Measurements from ENCODE around the gene HRC. TPM values are rescaled to one million over a fixed set of nuclear protein-coding genes. Genes with fewer than 3 reads are reported as not detected.

Gene HRC
- total RNA-seq, 1 experiment from 2014 or later = not detected

DNA sequence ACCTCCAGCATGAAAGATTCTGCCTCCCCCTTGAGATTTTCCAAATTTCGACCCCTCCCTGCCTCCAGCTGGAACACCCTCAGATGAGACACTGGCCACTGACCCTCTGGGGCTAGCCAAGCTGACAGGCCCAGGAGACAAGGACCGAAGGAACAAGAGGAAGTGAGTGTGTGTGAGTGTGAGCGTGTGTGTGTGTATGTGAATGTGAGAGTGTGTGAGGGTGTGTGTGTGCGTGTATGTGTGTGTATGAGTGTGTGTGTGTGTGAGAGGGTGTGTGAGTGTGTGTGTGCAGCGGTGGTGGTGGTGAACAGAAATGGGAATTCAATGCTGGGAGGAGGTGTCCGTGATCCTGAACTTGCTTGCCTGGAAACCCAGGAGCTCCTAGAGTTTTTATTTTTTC lies 13.8 kb downstream of the HRC start:
- CTCF ChIA-PET = interaction anchor here (0.6 to 1.4 kb wide), 3 partner anchors 9 to 141 kb away, joined by 3 to 7 read pairs (median 4); no protein-coding TSS in a partner anchor
- TF ChIP-seq, protein P1, sequence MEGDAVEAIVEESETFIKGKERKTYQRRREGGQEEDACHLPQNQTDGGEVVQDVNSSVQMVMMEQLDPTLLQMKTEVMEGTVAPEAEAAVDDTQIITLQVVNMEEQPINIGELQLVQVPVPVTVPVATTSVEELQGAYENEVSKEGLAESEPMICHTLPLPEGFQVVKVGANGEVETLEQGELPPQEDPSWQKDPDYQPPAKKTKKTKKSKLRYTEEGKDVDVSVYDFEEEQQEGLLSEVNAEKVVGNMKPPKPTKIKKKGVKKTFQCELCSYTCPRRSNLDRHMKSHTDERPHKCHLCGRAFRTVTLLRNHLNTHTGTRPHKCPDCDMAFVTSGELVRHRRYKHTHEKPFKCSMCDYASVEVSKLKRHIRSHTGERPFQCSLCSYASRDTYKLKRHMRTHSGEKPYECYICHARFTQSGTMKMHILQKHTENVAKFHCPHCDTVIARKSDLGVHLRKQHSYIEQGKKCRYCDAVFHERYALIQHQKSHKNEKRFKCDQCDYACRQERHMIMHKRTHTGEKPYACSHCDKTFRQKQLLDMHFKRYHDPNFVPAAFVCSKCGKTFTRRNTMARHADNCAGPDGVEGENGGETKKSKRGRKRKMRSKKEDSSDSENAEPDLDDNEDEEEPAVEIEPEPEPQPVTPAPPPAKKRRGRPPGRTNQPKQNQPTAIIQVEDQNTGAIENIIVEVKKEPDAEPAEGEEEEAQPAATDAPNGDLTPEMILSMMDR (IDR thresholded peaks at IDR 0.05; ENCODE audit: unreplicated experiment) = no peak
- no peak overlapping the region for H3K27ac Mint-ChIP-seq (ENCODE audit: low read depth, unreplicated experiment)
- no peak for DNase-seq (ENCODE audit: unreplicated experiment)
- H3K4me1 Mint-ChIP-seq (ENCODE audit: insufficient read depth, unreplicated experiment) = peaks cover 19% of the 10 kb centered on the region
- POLR2A ChIA-PET = interaction anchor here (0.7 to 1.0 kb wide), 3 partner anchors 10 to 31 kb away, joined by 3 to 4 read pairs (median 3); no protein-coding TSS in a partner anchor
- peaks cover 6% of the 10 kb centered on the region for H3K36me3 Mint-ChIP-seq (ENCODE audit: insufficient read depth, unreplicated experiment)
- no TSS peak for BruUV-seq (replicated peaks)
- no peak overlapping the region for H3K4me3 Mint-ChIP-seq (ENCODE audit: unreplicated experiment)
- H3K9me3 Mint-ChIP-seq (ENCODE audit: unreplicated experiment) = no peaks in the 10 kb centered on the region
- no peaks in the 10 kb centered on the region for H3K27me3 Mint-ChIP-seq (ENCODE audit: insufficient read depth, unreplicated experiment)
- intact Hi-C loops (cut with micrococcal nuclease) = no loop called here

DNA sequence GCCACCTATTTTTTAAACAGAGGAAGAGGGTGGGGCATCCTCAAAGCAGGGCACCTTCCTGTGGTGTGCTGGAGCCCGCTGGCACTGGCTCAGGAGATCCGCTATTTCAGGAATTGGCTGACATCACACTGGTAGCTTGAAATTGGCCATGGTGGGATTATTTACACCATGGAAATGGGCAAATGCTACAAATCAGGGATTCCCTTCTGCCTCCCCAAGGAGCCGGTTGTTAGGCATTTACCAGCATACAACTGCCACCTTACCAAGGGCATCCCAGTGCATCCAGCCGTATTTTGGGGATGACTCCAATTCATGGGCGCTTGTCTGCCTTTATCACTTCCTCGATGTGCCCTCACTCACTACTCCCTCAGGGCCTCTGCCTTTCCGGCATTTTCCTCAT lies 14.2 kb downstream of the HRC start:
- Mint-ChIP-seq H3K36me3 (ENCODE audit: insufficient read depth, unreplicated experiment) (peaks cover 6% of the 10 kb centered on the region), H3K27me3 (ENCODE audit: insufficient read depth, unreplicated experiment) (no peaks in the 10 kb centered on the region), H3K27ac (ENCODE audit: low read depth, unreplicated experiment) (no peak overlapping the region), H3K4me3 (ENCODE audit: unreplicated experiment) (no peak overlapping the region), H3K9me3 (ENCODE audit: unreplicated experiment) (no peaks in the 10 kb centered on the region), H3K4me1 (ENCODE audit: insufficient read depth, unreplicated experiment) (peaks cover 23% of the 10 kb centered on the region)
- no peak for DNase-seq (ENCODE audit: unreplicated experiment)
- TF ChIP-seq, protein P1 (IDR thresholded peaks at IDR 0.05; ENCODE audit: unreplicated experiment) = no peak
- intact Hi-C loops (cut with micrococcal nuclease) = no loop called here
- BruUV-seq (replicated peaks) = no TSS peak
- CTCF ChIA-PET = interaction anchor here (0.6 to 1.4 kb wide), 3 partner anchors 8 to 141 kb away, joined by 3 to 7 read pairs (median 4); no protein-coding TSS in a partner anchor
- POLR2A ChIA-PET = interaction anchor here (0.7 to 1.0 kb wide), 3 partner anchors 10 to 31 kb away, joined by 3 to 4 read pairs (median 3); no protein-coding TSS in a partner anchor

DNA sequence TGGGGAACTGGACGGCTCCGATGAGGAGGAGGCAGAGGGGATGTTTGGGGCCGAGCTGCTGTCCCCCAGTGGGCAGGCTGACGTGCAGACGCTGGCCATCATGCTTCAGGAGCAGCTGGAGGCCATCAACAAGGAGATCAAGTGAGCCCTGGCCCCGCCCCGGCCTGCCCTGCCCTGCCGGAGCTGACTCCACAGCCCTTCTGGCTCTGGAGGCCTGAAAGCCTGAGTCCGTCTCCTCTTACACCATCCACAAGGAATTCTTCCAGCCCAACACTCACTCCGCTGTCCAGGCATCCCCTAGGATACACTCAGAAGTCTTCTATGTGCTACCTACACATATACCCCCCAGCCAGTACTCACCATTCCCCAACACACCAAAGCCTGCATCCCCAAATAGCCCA lies 18.4 kb downstream of the HRC start:
- peaks cover 7% of the 10 kb centered on the region for H3K4me1 Mint-ChIP-seq (ENCODE audit: insufficient read depth, unreplicated experiment)
- no peak for DNase-seq (ENCODE audit: unreplicated experiment)
- H3K27me3 Mint-ChIP-seq (ENCODE audit: insufficient read depth, unreplicated experiment) = no peaks in the 10 kb centered on the region
- TF ChIP-seq, protein P1 (IDR thresholded peaks at IDR 0.05; ENCODE audit: unreplicated experiment) = no peak
- intact Hi-C loops (cut with micrococcal nuclease) = no loop called here
- H3K4me3 Mint-ChIP-seq (ENCODE audit: unreplicated experiment) = no peak overlapping the region
- no peak overlapping the region for H3K27ac Mint-ChIP-seq (ENCODE audit: low read depth, unreplicated experiment)
- H3K36me3 Mint-ChIP-seq (ENCODE audit: insufficient read depth, unreplicated experiment) = peaks cover 16% of the 10 kb centered on the region
- ChIA-PET CTCF (interaction anchor here (1.1 kb wide), 1 partner anchor 39 kb away, joined by 4 read pairs; no protein-coding TSS in a partner anchor), POLR2A (interaction anchor here (0.7 kb wide), 1 partner anchor 817 kb away, joined by 3 read pairs; no protein-coding TSS in a partner anchor)
- no peaks in the 10 kb centered on the region for H3K9me3 Mint-ChIP-seq (ENCODE audit: unreplicated experiment)
- BruUV-seq (replicated peaks) = no TSS peak

DNA sequence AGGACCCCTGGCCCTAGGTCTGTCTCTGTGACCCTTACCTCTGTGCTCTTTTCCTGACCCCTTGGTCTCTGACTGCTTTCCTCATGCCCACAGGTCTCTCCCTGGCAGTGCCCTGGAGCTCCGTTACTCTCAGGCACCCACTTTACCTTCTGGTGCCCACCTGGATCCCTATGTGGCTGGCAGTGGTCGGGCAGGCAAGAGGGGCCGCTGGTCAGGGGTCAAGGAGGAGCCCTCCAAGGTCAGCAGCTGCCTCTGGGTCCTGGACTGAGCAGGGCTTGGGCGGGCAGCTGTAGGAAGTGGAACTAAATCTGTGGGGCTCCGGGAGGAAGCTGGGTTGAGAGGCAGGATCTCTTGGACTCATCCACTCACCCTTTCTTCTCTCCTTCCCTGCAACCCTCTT lies 19.5 kb downstream of the HRC start:
- no peak for DNase-seq (ENCODE audit: unreplicated experiment)
- Mint-ChIP-seq H3K36me3 (ENCODE audit: insufficient read depth, unreplicated experiment) (peaks cover 16% of the 10 kb centered on the region), H3K27me3 (ENCODE audit: insufficient read depth, unreplicated experiment) (no peaks in the 10 kb centered on the region), H3K4me1 (ENCODE audit: insufficient read depth, unreplicated experiment) (peaks cover 7% of the 10 kb centered on the region), H3K4me3 (ENCODE audit: unreplicated experiment) (no peak overlapping the region), H3K27ac (ENCODE audit: low read depth, unreplicated experiment) (no peak overlapping the region), H3K9me3 (ENCODE audit: unreplicated experiment) (no peaks in the 10 kb centered on the region)
- TF ChIP-seq, protein P1 (IDR thresholded peaks at IDR 0.05; ENCODE audit: unreplicated experiment) = no peak
- no TSS peak for BruUV-seq (replicated peaks)
- ChIA-PET POLR2A (interaction anchor here (1.0 kb wide), 1 partner anchor 21 kb away, joined by 3 read pairs; the partner anchor contains the start of gene LIN7B), CTCF (interaction anchor here (1.0 kb wide), 1 partner anchor 10 kb away, joined by 5 read pairs; no protein-coding TSS in a partner anchor)
- intact Hi-C loops (cut with micrococcal nuclease) = no loop called here

All from MCF 10A (cell line).